ENCODE data around the gene STH.

Gene STH

DNA sequence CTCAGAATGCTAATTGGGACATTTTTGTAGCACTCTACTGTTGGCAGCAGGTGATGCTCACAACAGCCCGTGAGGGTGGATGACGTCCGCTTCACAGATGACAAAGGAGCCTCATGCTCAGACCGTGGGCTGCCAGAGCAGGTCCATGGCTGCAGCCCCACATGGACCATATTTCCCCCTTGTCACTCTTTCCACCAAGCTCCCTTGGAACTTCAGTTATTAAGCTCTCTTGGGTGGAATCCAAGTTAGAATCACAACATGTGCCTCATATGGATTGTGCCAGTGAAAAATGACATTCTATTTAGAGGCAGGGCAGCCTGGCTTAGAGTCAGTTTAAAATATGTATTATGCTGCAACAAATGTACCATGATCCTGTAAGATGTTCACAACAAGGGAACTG, 33.2 kb upstream of the STH start:
- Histone ChIP-seq H3K36me3 (ENCODE audit: insufficient read depth, low read length) (no peaks in the 10 kb centered on the region), H3F3A (ENCODE audit: insufficient read depth, low read length) (no peaks in the 10 kb centered on the region), H3K4me3 (ENCODE audit: low read depth, low read length, poor library complexity, severe bottlenecking) (no peak overlapping the region), H3K9me3 (ENCODE audit: low read length) (no peaks in the 10 kb centered on the region), H3K4me2 (ENCODE audit: low read length) (no peak overlapping the region), H4K20me1 (ENCODE audit: insufficient read depth, low read length) (no peaks in the 10 kb centered on the region), H3K9ac (ENCODE audit: low read length) (no peak overlapping the region), H3K27me3 (ENCODE audit: insufficient read depth, low read length) (peaks cover 5% of the 10 kb centered on the region; the same call in 1 of the 2 replicates), H2AFZ (ENCODE audit: low read length) (no peak overlapping the region), H3K79me2 (ENCODE audit: insufficient read depth, low read length) (no peaks in the 10 kb centered on the region), H3K27ac (ENCODE audit: low read depth, low read length, poor library complexity, severe bottlenecking) (no peak overlapping the region), H3K4me1 (ENCODE audit: insufficient read depth, low read length, severe bottlenecking) (no peaks in the 10 kb centered on the region), H3K9me2 (ENCODE audit: low read depth, low read length) (no peaks in the 10 kb centered on the region)
- TF ChIP-seq, protein P1, sequence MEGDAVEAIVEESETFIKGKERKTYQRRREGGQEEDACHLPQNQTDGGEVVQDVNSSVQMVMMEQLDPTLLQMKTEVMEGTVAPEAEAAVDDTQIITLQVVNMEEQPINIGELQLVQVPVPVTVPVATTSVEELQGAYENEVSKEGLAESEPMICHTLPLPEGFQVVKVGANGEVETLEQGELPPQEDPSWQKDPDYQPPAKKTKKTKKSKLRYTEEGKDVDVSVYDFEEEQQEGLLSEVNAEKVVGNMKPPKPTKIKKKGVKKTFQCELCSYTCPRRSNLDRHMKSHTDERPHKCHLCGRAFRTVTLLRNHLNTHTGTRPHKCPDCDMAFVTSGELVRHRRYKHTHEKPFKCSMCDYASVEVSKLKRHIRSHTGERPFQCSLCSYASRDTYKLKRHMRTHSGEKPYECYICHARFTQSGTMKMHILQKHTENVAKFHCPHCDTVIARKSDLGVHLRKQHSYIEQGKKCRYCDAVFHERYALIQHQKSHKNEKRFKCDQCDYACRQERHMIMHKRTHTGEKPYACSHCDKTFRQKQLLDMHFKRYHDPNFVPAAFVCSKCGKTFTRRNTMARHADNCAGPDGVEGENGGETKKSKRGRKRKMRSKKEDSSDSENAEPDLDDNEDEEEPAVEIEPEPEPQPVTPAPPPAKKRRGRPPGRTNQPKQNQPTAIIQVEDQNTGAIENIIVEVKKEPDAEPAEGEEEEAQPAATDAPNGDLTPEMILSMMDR (IDR thresholded peaks at IDR 0.05; ENCODE audit: low read length) = no peak
- TF ChIP-seq EZH2 (IDR thresholded peaks at IDR 0.05; ENCODE audit: borderline replicate concordance, low read length) = no peak

DNA sequence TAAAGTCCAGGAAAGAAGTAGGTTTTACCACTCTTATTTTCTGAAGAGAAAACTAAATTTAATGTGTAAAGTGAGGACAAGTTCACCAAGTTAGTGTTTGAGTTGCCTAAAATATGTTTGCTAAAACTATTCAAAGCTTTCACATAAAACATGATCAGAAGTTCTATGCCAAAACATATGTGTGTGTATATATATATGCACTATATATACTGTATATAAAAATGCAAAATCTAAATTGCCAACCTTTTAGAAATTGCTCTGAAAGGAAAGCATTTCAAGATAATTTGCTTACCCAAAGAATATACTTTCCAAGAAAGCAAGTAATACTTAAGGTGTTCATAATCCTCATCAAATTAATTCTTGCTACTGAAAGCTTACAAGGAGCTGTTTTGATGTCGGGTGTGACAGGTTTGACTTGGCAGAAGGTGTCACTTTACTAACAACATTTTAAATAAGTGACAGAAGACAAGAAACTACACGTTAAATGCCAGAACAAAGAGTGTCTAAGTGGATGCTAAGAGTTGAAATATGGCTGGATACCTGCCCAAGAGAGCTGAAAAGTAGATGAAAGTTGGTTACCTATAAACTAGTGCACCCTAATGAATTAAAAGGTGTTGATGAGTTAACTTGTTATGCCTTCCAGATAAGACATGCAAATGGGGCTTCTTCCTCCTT, 32.3 kb upstream of the STH start:
- Histone ChIP-seq H3K27me3 (ENCODE audit: insufficient read depth, low read length) (peaks cover 5% of the 10 kb centered on the region; the same call in 1 of the 2 replicates), H3K9ac (ENCODE audit: low read length) (no peak overlapping the region), H2AFZ (ENCODE audit: low read length) (no peak overlapping the region), H3K27ac (ENCODE audit: low read depth, low read length, poor library complexity, severe bottlenecking) (no peak overlapping the region), H3K4me1 (ENCODE audit: insufficient read depth, low read length, severe bottlenecking) (no peaks in the 10 kb centered on the region), H3K4me2 (ENCODE audit: low read length) (no peak overlapping the region), H4K20me1 (ENCODE audit: insufficient read depth, low read length) (no peaks in the 10 kb centered on the region), H3F3A (ENCODE audit: insufficient read depth, low read length) (no peaks in the 10 kb centered on the region), H3K4me3 (ENCODE audit: low read depth, low read length, poor library complexity, severe bottlenecking) (no peak overlapping the region), H3K9me3 (ENCODE audit: low read length) (no peaks in the 10 kb centered on the region), H3K9me2 (ENCODE audit: low read depth, low read length) (no peaks in the 10 kb centered on the region), H3K79me2 (ENCODE audit: insufficient read depth, low read length) (no peaks in the 10 kb centered on the region), H3K36me3 (ENCODE audit: insufficient read depth, low read length) (no peaks in the 10 kb centered on the region)
- TF ChIP-seq EZH2 (IDR thresholded peaks at IDR 0.05; ENCODE audit: borderline replicate concordance, low read length) = no peak
- TF ChIP-seq, protein P1 (IDR thresholded peaks at IDR 0.05; ENCODE audit: low read length) = no peak

DNA sequence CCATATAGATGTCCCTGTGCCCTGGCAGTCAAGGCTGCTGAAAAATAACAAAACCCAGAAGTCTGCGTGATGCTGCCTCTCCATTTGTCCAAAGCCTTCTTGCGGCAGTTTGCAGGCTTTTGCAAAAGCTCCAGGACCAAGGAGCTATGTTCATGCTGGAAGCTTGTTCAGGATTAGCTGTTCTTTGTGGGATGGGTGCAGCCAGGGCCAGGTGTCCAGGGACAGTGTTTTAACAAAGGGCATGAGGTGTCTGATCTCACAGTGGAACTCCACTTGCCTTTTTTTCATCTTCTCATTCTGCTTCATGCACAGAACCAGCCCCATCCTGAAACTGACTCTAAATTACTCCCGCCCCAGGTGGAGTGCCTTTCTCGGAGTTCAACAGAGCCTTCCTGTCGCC, 31.7 kb upstream of the STH start:
- no peak for TF ChIP-seq EZH2 (IDR thresholded peaks at IDR 0.05; ENCODE audit: borderline replicate concordance, low read length)
- TF ChIP-seq, protein P1 (IDR thresholded peaks at IDR 0.05; ENCODE audit: low read length) = no peak
- Histone ChIP-seq H4K20me1 (ENCODE audit: insufficient read depth, low read length) (no peaks in the 10 kb centered on the region), H2AFZ (ENCODE audit: low read length) (no peak overlapping the region)

More for the DNA sequence above, 31.7 kb upstream of the STH start:
- Histone ChIP-seq H3K36me3 (ENCODE audit: insufficient read depth, low read length) (no peaks in the 10 kb centered on the region), H3K27ac (ENCODE audit: low read depth, low read length, poor library complexity, severe bottlenecking) (no peak overlapping the region), H3K4me1 (ENCODE audit: insufficient read depth, low read length, severe bottlenecking) (no peaks in the 10 kb centered on the region), H3K4me2 (ENCODE audit: low read length) (no peak overlapping the region), H3K9me2 (ENCODE audit: low read depth, low read length) (no peaks in the 10 kb centered on the region), H3K9ac (ENCODE audit: low read length) (no peak overlapping the region), H3K79me2 (ENCODE audit: insufficient read depth, low read length) (no peaks in the 10 kb centered on the region), H3K4me3 (ENCODE audit: low read depth, low read length, poor library complexity, severe bottlenecking) (no peak overlapping the region), H3F3A (ENCODE audit: insufficient read depth, low read length) (no peaks in the 10 kb centered on the region), H3K9me3 (ENCODE audit: low read length) (no peaks in the 10 kb centered on the region), H3K27me3 (ENCODE audit: insufficient read depth, low read length) (peaks cover 5% of the 10 kb centered on the region; the same call in 1 of the 2 replicates)

All from OCI-LY1 (cell line).